IMR-90 (cell line): Measurements from ENCODE around the gene B4GALNT3. TPM values are rescaled to one million over a fixed set of nuclear protein-coding genes. Genes with fewer than 3 reads are reported as not detected.
A peak's percentile ranks its signal among the peaks of the same experiment; 100 is the strongest.

ENCODE experiments used
- ATAC-seq: fragments of 200-7000 bp; cut with Tn5 transposase; 2 replicates; pipeline ENCODE4 v1.9.1; 2020; ENCODE audit warnings: low read depth, mild to moderate bottlenecking, moderate library complexity
- BruUV-seq: library from RNA; stranded (reverse); fragments of 400-500 nt; replicated peaks from 2 replicates; lab custom pipeline; 2021; lab: Mats Ljungman, UMichigan
- CTCF ChIA-PET: fragments of 300-600 bp; formaldehyde crosslinking; extraction: SDS; loops from one replicate; lab custom pipeline; 2021; ENCODE audit warnings: antibody characterized with exemption; lab: Yijun Ruan, JAX
- POLR2A ChIA-PET: fragments of 300-600 bp; sonication (Branson Sonifier 250); formaldehyde crosslinking; loops from one replicate; lab custom pipeline; 2022; ENCODE audit warnings: antibody characterized with exemption; ENCODE audit not compliant: unreplicated experiment; lab: Charles Lee
- DNase-seq: peaks from one replicate; pipeline ENCODE4 v3.0.0; 2013
- H2AFZ ChIP-seq: replicated peaks from 2 replicates; pipeline ENCODE3; 2013; ENCODE audit warnings: low read length, mild to moderate bottlenecking; ENCODE audit not compliant: poor library complexity
- H2AK5ac ChIP-seq: 2 replicates; pipeline ENCODE4 v1.6.1; 2013; ENCODE audit warnings: low read depth, low read length, inconsistent platforms
- H2AK9ac ChIP-seq: replicated peaks from 2 replicates; pipeline ENCODE3; 2013; ENCODE audit warnings: mild to moderate bottlenecking, low read depth, low read length, moderate library complexity; ENCODE audit not compliant: poor library complexity
- H2BK120ac ChIP-seq: 2 replicates; pipeline ENCODE4 v1.6.1; 2013; ENCODE audit warnings: low read depth, low read length, inconsistent platforms
- H2BK15ac ChIP-seq: 3 replicates; pipeline ENCODE4 v1.6.1; 2013; ENCODE audit warnings: low read depth, low read length, inconsistent platforms
- H2BK20ac ChIP-seq: 2 replicates; pipeline ENCODE4 v1.6.1; 2013; ENCODE audit warnings: low read depth, mild to moderate bottlenecking, inconsistent platforms, low read length, moderate library complexity
- H2BK5ac ChIP-seq: 2 replicates; pipeline ENCODE4 v1.6.1; 2013; ENCODE audit warnings: mild to moderate bottlenecking, low read depth, low read length, inconsistent platforms; ENCODE audit not compliant: poor library complexity, severe bottlenecking
- H3K14ac ChIP-seq: replicated peaks from 2 replicates; pipeline ENCODE4 v1.6.1; 2013; ENCODE audit warnings: low read depth, low read length, inconsistent platforms
- H3K18ac ChIP-seq: 2 replicates; pipeline ENCODE4 v1.6.1; 2013; ENCODE audit warnings: low read depth, low read length, control low read depth
- H3K23ac ChIP-seq: 2 replicates; pipeline ENCODE4 v1.6.1; 2013; ENCODE audit warnings: low read depth, low read length, inconsistent platforms
- H3K27ac ChIP-seq: 2 replicates; pipeline ENCODE4 v1.5.1; 2013; ENCODE audit warnings: mild to moderate bottlenecking, control low read depth, low read length; ENCODE audit not compliant: insufficient read depth
- H3K27me3 ChIP-seq: 2 replicates; pipeline ENCODE4 v1.6.1; 2013; ENCODE audit warnings: low read length; ENCODE audit not compliant: control insufficient read depth, insufficient read depth
- H3K36me3 ChIP-seq: 2 replicates; pipeline ENCODE4 v1.6.1; 2013; ENCODE audit warnings: low read length, mixed read lengths; ENCODE audit not compliant: control insufficient read depth, insufficient read depth
- H3K4ac ChIP-seq: 2 replicates; pipeline ENCODE4 v1.6.1; 2013; ENCODE audit warnings: low read depth, low read length, inconsistent platforms
- H3K4me1 ChIP-seq: 2 replicates; pipeline ENCODE4 v1.6.1; 2013; ENCODE audit warnings: low read length, mixed read lengths; ENCODE audit not compliant: control insufficient read depth, insufficient read depth
- H3K4me2 ChIP-seq: 2 replicates; pipeline ENCODE4 v1.6.1; 2013; ENCODE audit warnings: low read depth, mild to moderate bottlenecking, control low read depth, low read length, moderate library complexity
- H3K4me3 ChIP-seq: 2 replicates; pipeline ENCODE4 v1.5.1; 2013; ENCODE audit warnings: low read depth, mild to moderate bottlenecking, control low read depth, low read length, moderate library complexity; ENCODE audit not compliant: insufficient read depth
- H3K56ac ChIP-seq: 2 replicates; pipeline ENCODE4 v1.6.1; 2013; ENCODE audit warnings: low read length, inconsistent platforms; ENCODE audit not compliant: insufficient read depth; ENCODE audit errors: extremely low read depth
- H3K79me1 ChIP-seq, 2 experiments: 2 replicates each; pipeline ENCODE4 v1.6.1; 2013; ENCODE audit warnings: low read length in 2 of 2, inconsistent platforms in 1 of 2, low read depth in 1 of 2
- H3K9ac ChIP-seq: 2 replicates; pipeline ENCODE4 v1.6.1; 2013; ENCODE audit warnings: low read depth, low read length, control low read depth
- H3K9me1 ChIP-seq: 2 replicates; pipeline ENCODE4 v1.6.1; 2013; ENCODE audit warnings: low read length, inconsistent platforms; ENCODE audit not compliant: insufficient read depth
- H3K9me3 ChIP-seq: 2 replicates; pipeline ENCODE4 v1.6.1; 2013; ENCODE audit warnings: low read length; ENCODE audit not compliant: control insufficient read depth, insufficient read depth
- H4K20me1 ChIP-seq: 2 replicates; pipeline ENCODE4 v1.6.1; 2013; ENCODE audit warnings: low read length, inconsistent platforms; ENCODE audit not compliant: insufficient read depth
- H4K5ac ChIP-seq: 2 replicates; pipeline ENCODE4 v1.6.1; 2013; ENCODE audit warnings: mild to moderate bottlenecking, low read depth, low read length, control low read depth
- H4K8ac ChIP-seq, 2 experiments: 2 replicates each; pipeline ENCODE4 v1.6.1; 2013; ENCODE audit warnings: low read depth in 2 of 2, low read length in 2 of 2, control low read depth in 1 of 2, inconsistent platforms in 1 of 2
- H4K91ac ChIP-seq: 2 replicates; pipeline ENCODE4 v1.6.1; 2013; ENCODE audit warnings: low read depth, low read length, inconsistent platforms; ENCODE audit not compliant: insufficient read depth
- CTCF ChIP-seq: conservative IDR thresholded peaks from 2 replicates; pipeline ENCODE4 v1.5.1; 2012; ENCODE audit warnings: mild to moderate bottlenecking, low read depth, low read length, improper control_type of control experiment
- WGBS, 2 experiments: methylation state at CpG; one replicate each; pipeline versions ENCODE4 v1.1.5 to v1.1.7; 2013; ENCODE audit warnings: missing lambda C conversion rate in 2 of 2; ENCODE audit not compliant: insufficient read length in 1 of 2; ENCODE audit errors: extremely low coverage in 2 of 2; 5-methylcytosine and 5-hydroxymethylcytosine counted together
- dilution Hi-C: fragments of 300-500 bp; cut with HindIII; formaldehyde crosslinking; loops from one replicate; pipeline ENCODE4 v1.14.3; 2018; ENCODE audit warnings: low sequenced_read_pairs; ENCODE audit not compliant: unreplicated experiment
- in situ Hi-C: fragments of 300-500 bp; cut with MboI; formaldehyde crosslinking; loops from 3 replicates; pipeline ENCODE4 v1.14.3; 2019; ENCODE audit warnings: low sequenced_read_pairs, inconsistent platforms, mixed read lengths
- intact Hi-C: fragments of 100-400 bp; cut with micrococcal nuclease; formaldehyde crosslinking; loops from 2 replicates; pipeline ENCODE4 v1.10.0; 2022
- polyA plus RNA-seq, 3 experiments: library from polyadenylated mRNA; depleted of rRNA; stranded (reverse); fragments of >200 nt; gene quantifications; 2 replicates each; pipeline ENCODE4 v1.2.3, GENCODE V29; 2012; ENCODE audit warnings: low replicate concordance in 1 of 3
- total RNA-seq: library from RNA; depleted of rRNA; stranded (reverse); fragments of >200 nt; gene quantifications from 2 replicates; pipeline ENCODE4 v1.2.3, GENCODE V29; 2012

Gene B4GALNT3
- total and polyA plus RNA-seq, 2 of the 4 experiments (the other 2 are of a cell fraction): not detected

- ATAC-seq (no peak), DNase-seq (no peak)
- Histone ChIP-seq H2BK15ac (no peak overlapping the region), H3K27me3 (peaks cover 91% of the 10 kb centered on the region), H4K20me1 (no peaks in the 10 kb centered on the region), H3K9me3 (no peaks in the 10 kb centered on the region), H4K5ac (no peak overlapping the region), H3K14ac (no peak overlapping the region), H2BK20ac (no peak overlapping the region), H2BK120ac (no peak overlapping the region), H3K4me2 (no peak overlapping the region), H2AK9ac (peak overlapping the region; percentile 55), H3K36me3 (no peaks in the 10 kb centered on the region), H3K9me1 (no peaks in the 10 kb centered on the region), H3K56ac (no peak overlapping the region), H3K4me3 (no peak overlapping the region), H4K91ac (no peak overlapping the region), H4K8ac (no peak overlapping the region), H3K4me1 (no peaks in the 10 kb centered on the region), H3K23ac (no peak overlapping the region), H3K9ac (no peak overlapping the region), H3K79me1 (no peaks in the 10 kb centered on the region), H2BK5ac (no peak overlapping the region), H3K18ac (no peak overlapping the region), H2AK5ac (no peak overlapping the region), H2AFZ (no peak overlapping the region), H3K4ac (no peak overlapping the region), H3K27ac (no peak overlapping the region)
- ChIA-PET POLR2A (no interaction called here), CTCF (no interaction called here)
- dilution Hi-C loops (no loop called here), intact Hi-C loops (no loop called here), in situ Hi-C loops (loop anchor here (10.0 kb wide), 1 partner anchor 534 kb away; no protein-coding TSS in a partner anchor)
- no peak for TF ChIP-seq CTCF
- no TSS peak for BruUV-seq
- 70% methylated on average over 2 of the region's 19 CpGs; no CpG with 5 or more reads in 1 of the 2 experiments for WGBS, 2 experiments
These were observed 101.1 kb downstream of the B4GALNT3 start for GRCh38 chr12:560691-561390.
